ENCODE measurements around the gene PSMG3.
A peak's percentile ranks its signal among the peaks of the same experiment; 100 is the strongest.

PSMG3 gene

DNA sequence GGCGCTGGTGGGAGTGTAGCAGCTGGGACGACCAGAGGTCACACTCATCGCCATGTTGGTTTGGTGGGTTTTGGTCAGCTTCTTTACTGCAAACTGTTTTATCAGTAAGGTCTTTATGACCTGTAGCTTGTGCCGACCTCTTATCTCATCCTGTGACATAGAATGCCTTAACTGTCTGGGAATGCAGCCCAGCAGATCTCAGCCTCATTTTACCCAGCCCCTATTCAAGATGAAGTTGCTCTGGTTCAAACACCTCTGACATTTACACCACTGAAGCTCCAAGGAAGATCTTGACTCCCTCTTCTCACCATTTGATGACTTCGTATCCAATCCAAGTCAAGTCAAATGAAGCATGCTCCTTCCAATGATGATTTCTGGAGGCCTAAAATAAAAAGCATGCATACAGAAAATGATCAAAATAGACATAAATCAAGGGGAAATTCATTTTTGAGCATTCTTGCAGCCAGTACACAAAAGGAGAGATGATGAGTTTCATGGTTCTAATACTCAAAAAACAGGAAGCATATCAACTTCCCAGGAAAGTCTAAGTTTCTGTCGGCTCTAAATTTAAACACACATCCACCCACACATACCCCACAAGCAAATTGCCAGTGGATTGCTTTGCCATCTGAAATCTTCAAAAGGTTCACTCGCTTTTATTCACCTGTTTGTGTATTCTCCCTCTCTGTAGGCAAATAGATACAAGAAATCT, 2.4 kb upstream of the PSMG3 start:
- Histone ChIP-seq H3K4me1 (ENCODE audit: control insufficient read depth, low read depth, low read length) (peaks cover 16% of the 10 kb centered on the region), H3K27ac (ENCODE audit: low read length) (no peak overlapping the region), H3K9ac (ENCODE audit: low read length) (no peak overlapping the region), H3K27me3 (ENCODE audit: control insufficient read depth, insufficient read depth, low read length) (no peaks in the 10 kb centered on the region), H3K36me3 (ENCODE audit: control insufficient read depth, low read depth, low read length) (no peaks in the 10 kb centered on the region), H3K4me3 (ENCODE audit: low read length) (no peak overlapping the region), H3K9me3 (ENCODE audit: control insufficient read depth, low read depth, low read length) (no peaks in the 10 kb centered on the region)

DNA sequence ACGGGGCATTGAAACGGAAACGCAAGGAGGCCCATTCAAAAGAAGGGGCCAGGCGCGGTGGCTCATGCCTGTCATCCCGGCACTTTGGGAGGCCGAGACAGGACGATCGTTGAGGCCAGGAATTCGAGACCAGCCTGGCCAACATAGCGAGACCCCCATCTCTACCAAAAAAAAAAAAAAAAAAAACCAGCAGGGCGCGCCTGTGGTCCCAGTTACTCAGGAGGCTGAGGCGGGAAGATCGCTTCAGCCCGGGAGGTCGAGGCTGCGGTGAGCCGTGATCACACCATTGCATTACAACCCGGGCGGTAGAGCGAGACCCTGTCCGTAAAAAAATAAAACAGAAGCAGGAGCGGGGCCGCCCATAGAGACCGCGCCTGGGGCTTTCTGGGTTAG, 396 bp downstream of the PSMG3 start:
- Histone ChIP-seq H3K9me3 (ENCODE audit: control insufficient read depth, low read depth, low read length) (no peaks in the 10 kb centered on the region), H3K27ac (ENCODE audit: low read length) (no peak overlapping the region), H3K9ac (ENCODE audit: low read length) (peak overlapping the region; percentile 36), H3K36me3 (ENCODE audit: control insufficient read depth, low read depth, low read length) (no peaks in the 10 kb centered on the region), H3K4me1 (ENCODE audit: control insufficient read depth, low read depth, low read length) (peaks cover 12% of the 10 kb centered on the region), H3K4me3 (ENCODE audit: low read length) (peak overlapping the region; percentile 52), H3K27me3 (ENCODE audit: control insufficient read depth, insufficient read depth, low read length) (no peaks in the 10 kb centered on the region)

DNA sequence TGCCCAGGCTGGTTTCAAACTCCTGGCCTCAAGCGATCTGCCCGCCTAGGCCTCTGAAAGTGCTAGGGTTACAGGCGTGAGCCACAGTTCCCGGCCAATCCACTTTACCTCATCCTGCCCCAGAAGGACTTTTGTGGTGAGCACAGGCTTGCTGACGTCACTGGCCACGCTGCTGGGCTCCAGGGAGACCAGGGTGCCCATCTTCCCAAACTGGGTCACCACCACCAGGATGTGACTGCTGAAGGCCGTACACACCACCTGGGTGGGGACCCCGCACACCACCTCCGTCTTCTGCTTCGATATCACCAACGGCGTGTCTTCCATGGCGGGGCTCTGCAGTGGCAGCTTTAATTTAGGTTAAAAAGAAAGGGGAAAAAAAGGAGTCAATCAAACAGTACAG, 816 bp downstream of the PSMG3 start:
- Histone ChIP-seq H3K4me3 (ENCODE audit: low read length) (peak overlapping the region; percentile 52), H3K9ac (ENCODE audit: low read length) (no peak overlapping the region), H3K36me3 (ENCODE audit: control insufficient read depth, low read depth, low read length) (no peaks in the 10 kb centered on the region), H3K27me3 (ENCODE audit: control insufficient read depth, insufficient read depth, low read length) (no peaks in the 10 kb centered on the region), H3K4me1 (ENCODE audit: control insufficient read depth, low read depth, low read length) (peaks cover 12% of the 10 kb centered on the region), H3K9me3 (ENCODE audit: control insufficient read depth, low read depth, low read length) (no peaks in the 10 kb centered on the region), H3K27ac (ENCODE audit: low read length) (no peak overlapping the region)

DNA sequence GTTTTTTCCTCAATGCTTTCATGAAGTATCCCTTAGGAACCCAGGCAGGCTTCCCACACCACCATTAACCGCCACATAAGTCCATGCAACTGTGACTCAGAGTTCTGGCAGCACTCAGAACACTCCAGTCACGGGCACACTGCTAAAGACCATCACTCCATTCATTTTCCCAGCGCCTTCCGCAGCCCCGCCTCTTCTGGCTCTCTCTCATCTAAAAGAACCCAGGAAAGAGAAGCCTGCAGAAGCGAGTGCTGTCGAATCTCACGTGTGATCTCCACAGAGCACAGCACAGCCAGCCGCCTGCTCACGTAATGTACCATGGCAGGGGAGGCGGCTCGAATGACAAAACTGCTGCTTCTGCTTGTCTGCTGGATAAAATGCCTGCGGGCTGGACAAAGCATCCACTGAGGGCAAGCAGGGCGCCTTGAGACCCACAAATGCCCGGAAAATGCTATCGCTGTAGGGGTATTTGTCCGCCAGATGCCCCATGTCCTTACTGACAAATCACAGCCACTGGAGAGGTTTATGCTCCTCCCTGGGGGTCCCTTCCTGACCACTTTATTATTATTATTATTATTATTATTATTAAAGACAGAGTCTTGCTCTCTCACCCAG, 1.8 kb downstream of the PSMG3 start:
- no peaks in the 10 kb centered on the region for H3K36me3 ChIP-seq (ENCODE audit: control insufficient read depth, low read depth, low read length)
- H3K27me3 ChIP-seq (ENCODE audit: control insufficient read depth, insufficient read depth, low read length): no peaks in the 10 kb centered on the region
- H3K4me3 ChIP-seq (ENCODE audit: low read length): no peak overlapping the region
- no peaks in the 10 kb centered on the region for H3K9me3 ChIP-seq (ENCODE audit: control insufficient read depth, low read depth, low read length)
- no peak overlapping the region for H3K9ac ChIP-seq (ENCODE audit: low read length)
- no peak overlapping the region for H3K27ac ChIP-seq (ENCODE audit: low read length)
- peaks cover 12% of the 10 kb centered on the region for H3K4me1 ChIP-seq (ENCODE audit: control insufficient read depth, low read depth, low read length)

DNA sequence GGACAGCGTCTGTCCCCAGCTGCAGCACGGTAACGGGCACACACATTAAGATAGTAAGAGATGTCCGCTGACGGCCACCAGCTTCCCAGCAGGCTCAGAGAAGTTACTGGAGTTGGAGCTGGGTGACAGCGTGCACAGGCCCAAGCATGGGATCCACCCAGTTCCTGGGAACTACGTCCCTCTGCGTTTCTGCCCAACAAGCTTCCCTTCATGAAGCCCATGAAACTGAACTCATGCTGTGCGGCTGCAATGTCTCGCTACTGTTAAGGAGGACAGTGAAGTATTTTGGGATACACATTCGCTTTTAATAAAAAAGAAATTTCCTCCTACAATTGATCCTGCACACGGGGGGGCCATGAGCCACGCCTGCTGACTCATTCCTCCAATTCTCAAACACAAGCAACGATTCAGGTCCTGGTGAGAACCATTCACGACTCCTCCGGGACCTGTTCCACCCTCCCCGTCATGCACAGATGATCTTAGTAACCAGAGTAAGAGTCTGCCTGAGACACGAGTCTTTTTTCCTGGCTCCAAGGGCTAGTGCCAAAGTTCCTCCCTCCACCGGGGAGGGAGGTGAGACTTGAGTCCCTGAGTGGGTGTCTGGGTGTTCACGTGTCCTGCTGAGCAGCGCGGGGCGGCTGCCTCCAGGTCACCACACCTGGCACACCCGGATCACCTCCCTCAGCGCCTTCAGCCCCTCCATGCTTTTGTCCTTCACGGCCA, 2.6 kb downstream of the PSMG3 start:
- Histone ChIP-seq H3K4me3 (ENCODE audit: low read length) (peak overlapping the region; percentile 7), H3K9ac (ENCODE audit: low read length) (peak overlapping the region; percentile 18), H3K4me1 (ENCODE audit: control insufficient read depth, low read depth, low read length) (peaks cover 12% of the 10 kb centered on the region), H3K27me3 (ENCODE audit: control insufficient read depth, insufficient read depth, low read length) (no peaks in the 10 kb centered on the region), H3K36me3 (ENCODE audit: control insufficient read depth, low read depth, low read length) (no peaks in the 10 kb centered on the region), H3K9me3 (ENCODE audit: control insufficient read depth, low read depth, low read length) (no peaks in the 10 kb centered on the region), H3K27ac (ENCODE audit: low read length) (peak overlapping the region; percentile 49)

DNA sequence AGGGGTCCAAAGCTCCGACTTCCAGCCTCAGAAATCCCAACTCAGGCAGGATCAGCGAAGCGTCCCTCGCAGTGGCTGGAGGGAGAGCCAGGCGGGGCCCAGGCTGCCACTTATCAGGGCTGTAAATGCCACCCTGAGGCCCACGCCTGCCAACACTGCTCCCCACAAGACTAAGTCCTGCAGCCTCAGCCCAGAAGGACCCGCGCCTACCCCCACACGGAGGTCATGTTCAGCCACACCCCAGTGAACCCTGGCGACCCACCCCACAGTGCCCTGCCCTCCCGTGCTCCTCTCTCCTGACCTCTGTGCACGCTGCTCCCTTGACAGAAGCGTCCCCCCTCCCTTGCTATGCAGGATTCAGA, 3.2 kb downstream of the PSMG3 start:
- Histone ChIP-seq H3K9me3 (ENCODE audit: control insufficient read depth, low read depth, low read length) (no peaks in the 10 kb centered on the region), H3K36me3 (ENCODE audit: control insufficient read depth, low read depth, low read length) (no peaks in the 10 kb centered on the region), H3K27ac (ENCODE audit: low read length) (no peak overlapping the region), H3K9ac (ENCODE audit: low read length) (no peak overlapping the region), H3K4me1 (ENCODE audit: control insufficient read depth, low read depth, low read length) (peaks cover 12% of the 10 kb centered on the region), H3K27me3 (ENCODE audit: control insufficient read depth, insufficient read depth, low read length) (no peaks in the 10 kb centered on the region), H3K4me3 (ENCODE audit: low read length) (no peak overlapping the region)

DNA sequence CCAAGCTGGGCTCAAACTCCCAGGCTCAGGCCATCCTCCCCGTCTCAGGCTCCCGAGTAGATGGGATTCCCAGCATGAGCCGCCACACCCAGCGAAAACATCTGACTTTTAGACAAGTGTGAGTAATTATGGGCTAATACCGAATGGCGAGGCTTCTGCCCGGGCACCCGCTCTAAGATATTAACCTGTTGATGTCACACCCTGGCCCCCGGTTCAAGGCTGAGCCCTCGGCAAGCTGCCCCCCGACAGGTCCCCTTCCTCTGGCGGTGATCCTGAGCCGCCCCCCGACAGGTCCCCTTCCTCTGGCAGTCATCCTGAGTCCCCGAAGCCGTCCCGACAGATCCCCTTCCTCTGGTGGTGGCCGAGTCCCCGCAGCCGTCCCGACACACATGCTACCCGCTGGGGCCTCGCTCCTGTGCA, 5.2 kb downstream of the PSMG3 start:
- no peaks in the 10 kb centered on the region for H3K27me3 ChIP-seq (ENCODE audit: control insufficient read depth, insufficient read depth, low read length)
- H3K9me3 ChIP-seq (ENCODE audit: control insufficient read depth, low read depth, low read length): no peaks in the 10 kb centered on the region
- no peak overlapping the region for H3K4me3 ChIP-seq (ENCODE audit: low read length)
- peaks cover 12% of the 10 kb centered on the region for H3K4me1 ChIP-seq (ENCODE audit: control insufficient read depth, low read depth, low read length)
- H3K36me3 ChIP-seq (ENCODE audit: control insufficient read depth, low read depth, low read length): no peaks in the 10 kb centered on the region
- no peak overlapping the region for H3K9ac ChIP-seq (ENCODE audit: low read length)
- H3K27ac ChIP-seq (ENCODE audit: low read length): no peak overlapping the region

DNA sequence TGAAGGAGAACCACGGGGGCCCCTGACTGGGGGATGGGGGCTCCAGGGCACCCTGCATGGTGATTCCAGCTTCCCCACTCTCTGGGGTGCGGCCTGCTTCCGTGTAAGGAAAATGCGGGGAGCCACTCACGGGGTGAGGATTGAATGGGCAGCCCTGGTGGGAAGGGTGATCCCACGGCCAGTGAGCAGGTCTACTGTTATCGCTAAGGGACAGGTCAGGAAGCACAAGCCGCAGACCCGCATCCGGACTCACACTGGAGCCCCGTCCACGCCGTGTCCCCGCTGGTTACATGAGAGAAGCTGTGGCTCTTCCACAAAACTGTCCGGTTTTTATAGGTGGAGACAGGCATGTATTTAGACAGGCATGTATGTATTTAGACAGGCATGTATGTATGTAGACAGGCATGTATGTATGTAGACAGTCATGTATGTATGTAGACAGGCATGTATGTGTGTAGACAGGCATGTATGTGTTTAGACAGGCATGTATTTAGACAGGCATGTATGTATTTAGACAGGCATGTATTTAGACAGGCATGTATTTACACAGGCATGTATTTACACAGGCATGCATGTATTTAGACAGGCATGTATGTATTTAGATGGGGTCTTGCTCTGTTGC, 5.7 kb downstream of the PSMG3 start:
- no peak overlapping the region for H3K9ac ChIP-seq (ENCODE audit: low read length)
- no peaks in the 10 kb centered on the region for H3K9me3 ChIP-seq (ENCODE audit: control insufficient read depth, low read depth, low read length)
- no peak overlapping the region for H3K27ac ChIP-seq (ENCODE audit: low read length)
- H3K36me3 ChIP-seq (ENCODE audit: control insufficient read depth, low read depth, low read length): no peaks in the 10 kb centered on the region
- no peak overlapping the region for H3K4me3 ChIP-seq (ENCODE audit: low read length)
- H3K27me3 ChIP-seq (ENCODE audit: control insufficient read depth, insufficient read depth, low read length): no peaks in the 10 kb centered on the region
- H3K4me1 ChIP-seq (ENCODE audit: control insufficient read depth, low read depth, low read length): peaks cover 12% of the 10 kb centered on the region

DNA sequence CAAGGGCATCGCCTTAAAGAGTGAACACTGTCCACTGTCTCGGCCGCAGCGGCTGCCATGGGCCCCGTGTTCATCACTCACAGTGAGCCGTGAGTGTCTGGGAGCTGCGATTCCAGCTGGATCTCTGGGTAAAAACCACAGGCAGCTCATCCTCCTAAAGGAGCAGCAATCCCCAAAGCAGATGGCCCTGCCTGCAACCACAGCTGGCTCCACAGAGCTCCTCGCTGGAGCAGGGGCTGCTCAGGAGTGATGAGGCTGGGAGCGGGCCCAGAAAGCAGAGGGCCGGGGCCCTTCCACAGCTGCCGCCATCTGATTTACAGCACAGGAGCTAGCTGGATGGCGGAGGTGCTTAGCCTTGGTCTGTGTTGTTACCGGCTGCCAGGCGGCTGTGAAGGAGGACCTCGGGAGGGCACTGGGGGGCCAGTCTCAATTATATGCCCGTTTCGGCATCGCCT, 7.2 kb downstream of the PSMG3 start:
- H3K9ac ChIP-seq (ENCODE audit: low read length): no peak overlapping the region
- no peak overlapping the region for H3K27ac ChIP-seq (ENCODE audit: low read length)
- H3K36me3 ChIP-seq (ENCODE audit: control insufficient read depth, low read depth, low read length): no peaks in the 10 kb centered on the region
- no peak overlapping the region for H3K4me3 ChIP-seq (ENCODE audit: low read length)
- no peaks in the 10 kb centered on the region for H3K27me3 ChIP-seq (ENCODE audit: control insufficient read depth, insufficient read depth, low read length)
- no peaks in the 10 kb centered on the region for H3K9me3 ChIP-seq (ENCODE audit: control insufficient read depth, low read depth, low read length)
- peaks cover 9% of the 10 kb centered on the region for H3K4me1 ChIP-seq (ENCODE audit: control insufficient read depth, low read depth, low read length)

DNA sequence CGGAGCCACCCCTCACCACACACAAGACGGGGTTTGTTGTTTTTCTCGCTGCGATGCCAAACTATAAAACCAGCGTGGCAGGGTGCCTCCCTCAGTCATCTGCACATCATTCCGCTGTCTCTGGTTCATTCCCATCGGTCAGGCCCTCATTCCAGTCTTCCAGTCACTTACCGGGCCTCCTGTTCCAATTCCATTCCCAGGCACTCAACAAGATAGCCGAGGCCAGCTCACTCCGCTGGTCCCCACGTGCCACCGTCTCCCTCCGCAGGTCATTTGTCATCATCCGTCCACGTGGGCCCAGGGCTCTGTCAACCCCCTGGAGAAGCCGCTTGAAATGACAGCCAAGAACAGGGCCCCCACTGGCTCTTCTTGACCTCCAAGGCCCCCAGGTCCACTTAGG, 7.7 kb downstream of the PSMG3 start:
- Histone ChIP-seq H3K4me1 (ENCODE audit: control insufficient read depth, low read depth, low read length) (peaks cover 4% of the 10 kb centered on the region), H3K36me3 (ENCODE audit: control insufficient read depth, low read depth, low read length) (no peaks in the 10 kb centered on the region), H3K9ac (ENCODE audit: low read length) (no peak overlapping the region), H3K27me3 (ENCODE audit: control insufficient read depth, insufficient read depth, low read length) (no peaks in the 10 kb centered on the region), H3K4me3 (ENCODE audit: low read length) (no peak overlapping the region), H3K27ac (ENCODE audit: low read length) (no peak overlapping the region), H3K9me3 (ENCODE audit: control insufficient read depth, low read depth, low read length) (no peaks in the 10 kb centered on the region)

DNA sequence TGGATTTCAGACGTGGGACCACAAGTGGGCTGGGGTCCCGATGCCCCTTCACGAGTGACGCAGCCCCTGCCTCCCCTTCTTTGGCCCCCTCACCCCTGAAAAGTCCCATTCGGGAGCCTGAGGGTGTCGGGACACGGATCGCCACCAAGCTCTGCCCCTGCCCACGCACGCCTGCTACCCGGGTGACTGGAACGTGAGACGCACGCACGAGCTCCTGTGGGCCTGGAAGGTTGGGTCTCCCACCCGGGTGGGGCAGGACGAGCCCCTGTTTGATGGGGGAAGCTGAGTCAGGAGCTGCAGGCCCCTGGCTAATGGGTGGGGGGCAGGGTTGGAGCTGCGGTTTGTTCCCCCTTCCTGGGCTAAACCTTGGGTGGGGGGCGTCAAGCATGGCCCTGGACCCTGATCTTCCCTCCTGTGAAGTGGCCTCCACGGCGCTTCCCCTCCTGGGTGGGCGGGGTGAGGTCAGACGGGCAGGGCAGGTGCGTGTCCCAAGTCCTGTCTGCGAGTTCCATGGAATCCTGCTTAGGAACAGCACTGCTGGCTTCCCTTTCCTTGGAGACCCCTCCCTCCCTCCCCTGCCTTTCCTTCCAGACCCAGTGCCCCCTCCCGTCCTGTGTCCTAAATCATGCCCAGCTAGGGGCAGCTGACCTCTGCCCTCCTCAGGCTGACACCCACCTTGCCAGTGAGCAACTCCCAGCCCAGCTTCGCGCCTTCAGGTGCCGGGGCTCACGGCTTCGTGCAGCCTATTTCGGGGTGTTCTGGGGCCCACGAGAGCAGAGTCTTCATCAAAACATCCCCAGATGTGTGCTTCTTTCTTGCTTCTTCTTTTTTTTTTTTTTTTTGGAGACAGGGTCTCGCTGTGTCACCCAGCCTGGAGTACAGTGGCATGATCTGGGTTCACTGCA, 8.5 kb downstream of the PSMG3 start:
- Histone ChIP-seq H3K4me3 (ENCODE audit: low read length) (no peak overlapping the region), H3K27me3 (ENCODE audit: control insufficient read depth, insufficient read depth, low read length) (no peaks in the 10 kb centered on the region), H3K4me1 (ENCODE audit: control insufficient read depth, low read depth, low read length) (no peaks in the 10 kb centered on the region), H3K27ac (ENCODE audit: low read length) (no peak overlapping the region), H3K36me3 (ENCODE audit: control insufficient read depth, low read depth, low read length) (no peaks in the 10 kb centered on the region), H3K9me3 (ENCODE audit: control insufficient read depth, low read depth, low read length) (no peaks in the 10 kb centered on the region), H3K9ac (ENCODE audit: low read length) (no peak overlapping the region)

All from iPS-18a (cell line).